NCI-H1092 treated with DMSO at 0.1 percent for 48 hours (cell line): ENCODE measurements around the gene CYB5R3.

Experiments
- DNase-seq: peaks from one replicate; lab custom pipeline; 2025; lab: John Stamatoyannopoulos, UW

The CYB5R3 gene

GRCh38 chr22:42645341-42645937 lies 3.8 kb downstream of the CYB5R3 start:
- no peak for DNase-seq

DNA sequence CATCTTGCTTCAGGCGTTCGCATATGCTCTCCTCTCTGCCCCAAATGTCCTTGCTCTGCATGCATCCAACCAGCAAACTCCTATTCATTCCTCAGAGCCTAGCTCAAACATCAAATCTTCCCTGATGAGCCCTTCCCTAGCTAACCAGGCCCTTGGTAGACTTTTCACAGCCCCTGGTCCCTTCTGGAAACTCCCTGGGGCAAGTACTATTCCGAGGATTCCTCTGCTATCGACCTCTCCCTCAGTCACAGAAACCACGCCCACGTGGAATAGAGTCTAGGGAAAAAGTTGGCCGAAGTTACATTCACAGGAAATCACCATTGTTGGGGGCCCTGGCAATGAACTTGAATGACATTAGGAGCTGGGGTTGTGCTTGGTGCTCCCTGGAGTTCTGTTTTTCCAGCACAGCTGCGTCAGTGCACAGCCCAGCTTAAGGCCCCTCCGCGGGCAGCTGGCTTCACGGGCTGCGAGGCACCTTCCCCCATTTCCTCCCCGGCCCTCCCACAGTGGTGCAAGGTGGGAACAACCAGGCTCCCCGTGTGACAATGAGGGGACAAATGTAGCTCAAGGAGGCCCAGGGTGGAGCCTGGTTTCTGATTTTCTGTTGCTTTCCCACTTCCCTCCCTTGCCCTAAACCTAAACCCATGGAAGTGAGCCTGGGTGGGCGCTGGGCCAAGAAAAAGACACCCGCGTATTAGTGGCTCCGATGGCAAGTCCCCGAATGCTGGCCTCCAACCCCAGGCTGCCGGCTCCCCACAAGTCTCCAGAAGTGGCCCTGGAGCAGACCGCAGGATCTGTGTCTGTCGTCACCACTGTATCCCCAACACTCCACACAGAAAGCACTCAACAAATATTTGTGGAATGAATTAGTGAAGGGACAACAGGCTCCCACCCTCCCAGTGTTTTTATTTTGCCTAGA lies 4.5 kb downstream of the CYB5R3 start:
- DNase-seq, result no peak

DNA sequence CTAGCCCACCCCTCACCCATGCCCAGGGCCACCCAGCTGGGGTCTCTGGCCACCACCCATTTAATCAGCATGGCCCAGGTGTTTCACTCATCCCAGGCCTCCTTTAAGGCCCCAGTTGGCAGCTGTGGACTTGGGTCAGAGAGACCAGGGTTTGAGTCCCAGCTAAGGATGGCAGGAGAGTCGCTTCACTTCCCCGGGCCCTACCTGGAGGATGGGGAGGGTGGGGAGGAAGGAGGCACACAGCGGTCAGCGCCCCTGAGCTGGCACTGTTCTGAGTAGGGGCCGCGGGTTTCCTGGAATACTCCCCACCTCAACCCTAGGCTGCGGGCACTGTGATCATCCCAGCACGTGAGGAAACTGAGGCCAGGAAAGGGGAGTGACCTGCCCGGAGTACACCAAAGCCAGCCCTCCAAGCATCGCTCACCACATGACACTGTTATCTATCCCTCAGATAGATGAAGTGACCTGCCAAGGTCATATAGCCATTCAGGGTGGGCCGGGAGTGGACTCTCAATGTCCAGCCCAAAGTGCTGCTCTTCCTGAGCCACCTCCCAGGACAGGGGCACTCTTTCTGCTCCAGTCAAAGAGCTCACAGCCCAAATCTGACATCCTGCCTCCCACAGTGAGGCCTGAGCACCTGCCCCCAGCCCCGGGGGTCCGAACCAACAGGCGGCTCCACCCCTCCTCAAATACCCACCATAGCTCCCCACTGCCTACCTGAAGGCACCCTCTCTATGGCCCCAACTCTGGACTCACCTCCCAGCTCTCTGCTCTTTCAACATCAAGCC lies 5.4 kb downstream of the CYB5R3 start:
- no peak for DNase-seq

- no peak for DNase-seq
Observed at GRCh38 chr22:42642806-42643633, 6.2 kb downstream of the CYB5R3 start.

DNA sequence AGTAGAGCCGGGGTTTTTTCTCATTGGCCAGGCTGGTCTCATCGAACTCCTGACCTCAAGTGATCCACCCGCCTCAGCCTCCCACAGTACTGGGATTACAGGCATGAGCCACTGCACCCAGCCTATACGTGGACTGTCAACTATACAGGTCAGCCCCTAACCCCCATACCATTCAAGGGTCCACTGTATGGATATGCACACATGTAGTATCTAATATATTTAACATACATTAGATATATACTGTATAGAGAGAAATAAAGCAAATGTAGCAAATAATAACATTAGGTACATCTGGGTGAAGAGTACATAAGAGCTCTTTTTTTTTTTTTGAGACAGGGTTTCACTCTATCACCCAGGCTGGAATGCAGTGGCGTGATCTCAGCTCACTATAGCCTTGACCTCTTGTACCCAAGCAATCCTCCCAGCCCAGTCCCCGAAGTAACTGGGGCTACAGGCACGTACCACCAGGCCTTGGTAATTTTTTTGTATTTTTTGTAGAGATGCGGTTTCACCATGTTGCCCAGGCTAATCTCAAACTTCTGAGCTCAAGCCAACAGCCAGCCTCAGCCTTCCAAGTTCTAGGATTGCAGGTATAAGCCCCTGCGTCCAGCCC lies 7.3 kb downstream of the CYB5R3 start:
- DNase-seq, result no peak

- DNase-seq, result no peak
Observed at GRCh38 chr22:42639541-42640241, 9.5 kb downstream of the CYB5R3 start.

DNA sequence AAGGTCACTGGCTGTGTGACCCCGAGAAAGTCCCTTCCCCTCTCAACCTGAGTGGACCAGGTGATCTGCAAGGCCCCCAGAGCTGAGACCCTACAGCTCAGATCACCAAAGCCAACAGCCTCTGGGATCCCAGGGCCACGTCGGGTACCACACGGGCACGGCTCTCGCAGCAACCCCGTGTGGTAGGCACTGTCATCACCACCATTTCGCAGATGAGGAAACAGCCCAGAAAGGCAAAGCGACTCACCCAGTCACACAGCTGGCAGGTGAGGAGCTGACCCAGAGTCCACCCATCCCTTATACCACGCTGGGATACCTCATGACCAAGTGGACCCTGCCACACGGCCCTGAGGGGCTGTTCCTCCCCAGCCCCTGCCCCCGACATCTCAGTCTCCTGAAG lies 11.6 kb downstream of the CYB5R3 start:
- DNase-seq, result no peak

DNA sequence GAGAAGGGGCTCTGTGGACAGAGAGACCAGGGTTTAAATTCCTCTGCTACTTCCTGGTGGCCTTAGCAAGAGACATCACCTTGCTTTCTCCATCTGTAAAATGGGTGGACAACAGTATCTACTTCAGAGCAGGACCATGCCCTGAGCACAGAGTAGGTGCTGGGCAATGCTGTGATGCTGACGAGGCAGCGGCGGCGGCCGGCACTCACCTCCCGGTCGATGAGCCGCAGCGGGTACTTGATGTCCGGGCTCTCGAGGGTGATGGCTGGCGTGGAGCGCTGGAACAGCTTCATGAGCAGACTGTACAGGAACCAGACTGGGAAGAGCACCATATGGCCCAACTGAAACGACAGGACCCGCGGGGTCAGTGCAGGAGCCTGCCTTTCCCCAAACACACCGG lies 12.7 kb downstream of the CYB5R3 start:
- DNase-seq, result no peak

DNA sequence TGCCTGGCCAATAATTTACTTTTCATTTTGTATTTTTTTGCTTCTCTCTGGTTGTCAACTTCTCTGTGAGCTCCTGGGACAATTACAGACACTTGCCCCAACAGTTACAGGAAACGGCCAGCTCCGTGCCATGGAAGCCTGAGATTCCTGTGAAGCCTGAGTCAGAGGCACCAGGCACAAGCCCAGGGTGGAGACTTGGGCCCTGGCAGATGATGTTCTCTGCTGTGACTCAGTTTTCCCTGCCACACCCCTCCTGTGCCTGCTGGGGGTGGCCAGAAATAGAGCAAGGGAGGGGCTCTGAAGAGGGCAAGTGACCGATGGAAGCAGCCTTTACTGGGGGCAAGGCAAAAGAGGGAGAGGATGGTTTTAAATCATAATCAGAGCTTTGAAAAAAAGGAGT lies 13.7 kb downstream of the CYB5R3 start:
- DNase-seq, result no peak

DNA sequence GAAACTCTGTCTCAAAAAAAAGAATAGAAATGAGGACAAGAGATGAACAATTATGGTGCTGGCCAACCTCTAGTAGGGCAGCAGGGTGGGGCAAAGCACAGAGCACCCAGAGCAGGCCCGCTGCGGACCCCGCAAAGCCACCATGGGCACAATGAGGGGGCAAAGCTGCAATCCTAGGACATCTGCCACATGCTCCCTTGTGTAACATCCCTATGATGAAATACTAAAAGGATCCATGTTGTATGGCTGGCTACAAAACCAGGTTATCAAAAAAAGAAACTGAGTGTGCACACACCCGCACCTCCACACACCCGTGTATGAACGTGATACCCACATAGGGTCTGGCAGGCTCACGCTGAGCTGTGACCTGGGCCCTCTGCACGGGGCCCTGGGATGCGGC lies 16.2 kb downstream of the CYB5R3 start:
- no peak for DNase-seq

DNA sequence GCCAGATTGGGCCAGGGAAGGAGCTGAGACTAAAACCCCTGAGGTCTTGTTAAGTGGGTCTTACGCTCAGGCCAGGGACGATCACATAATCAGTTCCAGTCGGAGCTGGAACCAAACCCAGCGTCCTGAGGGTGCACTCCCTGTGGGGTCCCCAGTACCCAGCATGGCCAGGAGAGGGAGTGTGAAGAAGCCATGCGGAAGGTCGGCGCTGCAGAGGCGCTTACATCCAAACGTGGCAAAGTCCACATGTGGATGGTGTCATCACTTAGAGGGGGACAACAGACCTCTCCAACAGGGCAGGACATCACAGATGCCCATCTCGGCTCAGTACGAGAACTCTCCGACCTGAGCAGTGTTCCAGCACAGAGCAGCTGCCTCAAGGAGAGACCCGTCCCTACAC lies 17.1 kb downstream of the CYB5R3 start:
- DNase-seq, result no peak

DNA sequence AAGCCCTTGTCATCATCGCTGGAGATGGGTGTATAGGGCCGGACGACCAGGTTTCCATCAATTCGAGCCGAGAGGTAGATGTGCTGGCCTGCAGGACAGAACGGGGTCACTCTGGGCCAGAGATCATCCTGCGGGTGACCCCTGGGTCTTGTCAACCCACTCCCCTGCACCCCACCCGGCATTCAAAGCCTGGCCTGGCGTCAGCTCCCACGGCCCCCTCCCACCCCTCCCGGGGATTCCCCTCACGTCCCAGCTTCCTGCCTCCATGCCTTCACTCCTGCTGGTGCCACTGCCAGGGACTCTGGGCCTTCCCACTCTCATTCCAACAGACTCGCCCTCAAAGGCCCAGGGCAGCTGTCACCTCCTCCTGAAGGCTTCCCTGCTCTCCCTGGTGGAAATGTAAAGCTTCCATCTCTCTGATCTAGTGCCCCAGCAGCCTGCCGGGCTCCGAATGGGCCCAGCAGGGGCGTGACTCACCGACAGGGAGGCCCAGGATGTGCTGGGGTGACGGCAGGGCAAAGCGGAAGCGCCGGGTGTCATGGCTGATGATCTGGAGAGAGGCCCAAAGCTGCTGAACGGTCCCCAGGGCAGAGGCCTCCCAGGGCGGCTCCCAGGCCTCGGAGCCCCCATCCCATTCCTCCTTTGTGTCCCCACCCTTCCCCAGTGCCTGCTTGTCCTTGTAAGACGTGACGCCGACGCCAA lies 18.1 kb downstream of the CYB5R3 start:
- DNase-seq, result no peak

DNA sequence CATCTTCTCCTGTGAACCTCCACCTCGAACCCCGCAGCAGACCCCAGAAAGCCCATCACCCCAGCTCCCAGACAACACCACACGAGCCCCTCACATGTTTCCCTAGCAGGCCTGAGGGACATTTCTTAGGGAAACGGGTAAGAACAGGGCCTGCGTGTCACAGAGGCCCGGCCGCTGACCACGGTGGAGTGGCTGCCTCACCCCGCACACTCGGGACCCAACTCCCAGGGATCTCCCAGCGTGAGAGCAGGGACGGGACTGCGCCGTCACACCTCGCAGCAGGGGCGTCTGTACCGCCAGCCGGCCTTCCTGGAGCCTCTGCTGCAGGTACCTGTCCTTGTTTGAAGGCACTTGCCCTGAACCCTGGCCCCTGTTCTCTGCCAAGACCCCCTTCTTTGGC lies 19.0 kb downstream of the CYB5R3 start:
- no peak for DNase-seq

DNA sequence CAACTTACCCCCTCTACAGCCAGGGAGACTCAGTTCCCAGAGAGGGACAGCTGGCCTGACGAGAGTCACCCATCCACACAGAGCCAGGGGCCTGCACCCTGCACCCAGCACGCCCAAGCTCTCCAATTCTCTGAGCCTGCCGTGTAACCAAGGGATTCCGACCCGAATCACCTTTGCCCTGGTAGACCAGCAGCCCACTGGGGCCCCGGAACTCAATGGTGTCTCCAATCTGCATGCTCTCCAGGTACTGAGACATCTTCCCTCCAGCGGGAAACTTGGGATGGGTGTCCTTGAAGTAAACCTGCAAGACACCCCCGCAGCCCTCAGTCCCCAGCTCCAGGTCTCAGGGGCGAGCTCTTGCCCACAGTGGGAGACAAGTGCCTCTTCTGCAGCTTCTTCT lies 21.2 kb downstream of the CYB5R3 start:
- DNase-seq, result no peak

GRCh38 chr22:42626951-42627625 lies 22.1 kb downstream of the CYB5R3 start:
- DNase-seq, result no peak

- DNase-seq, result no peak
Observed at GRCh38 chr22:42626431-42626830, 22.8 kb downstream of the CYB5R3 start.

- no peak for DNase-seq
Observed at GRCh38 chr22:42625416-42625815, 23.8 kb downstream of the CYB5R3 start.

GRCh38 chr22:42624551-42625106 lies 24.6 kb downstream of the CYB5R3 start:
- DNase-seq, result no peak

GRCh38 chr22:42623756-42624441 lies 25.3 kb downstream of the CYB5R3 start:
- DNase-seq, result no peak
